ENCODE data around the gene CACNA1S.

CACNA1S gene

GRCh38 chr1:201023920-201024624 lies 88.2 kb downstream of the CACNA1S start:
- DNase-seq = peak; percentile 38

GRCh38 chr1:201023517-201023902 lies 88.7 kb downstream of the CACNA1S start, which contains the start of gene KIF21B:
KIF21B (minus strand) TSS chr1:201023714; CDS start chr1:201023383, 331 bp downstream.
- peak; percentile 72 for DNase-seq

GRCh38 chr1:201022820-201023516 lies 89.3 kb downstream of the CACNA1S start:
- no peak for DNase-seq

GRCh38 chr1:201022493-201022819 lies 89.8 kb downstream of the CACNA1S start:
- no peak for DNase-seq

- DNase-seq = no peak
Measured at GRCh38 chr1:201021630-201022492, 90.4 kb downstream of the CACNA1S start.

GRCh38 chr1:201020721-201021629 lies 91.3 kb downstream of the CACNA1S start:
- DNase-seq = no peak

- DNase-seq = no peak
Measured at GRCh38 chr1:201020040-201020591, 92.1 kb downstream of the CACNA1S start.

GRCh38 chr1:201019321-201019977 lies 92.8 kb downstream of the CACNA1S start:
- DNase-seq = no peak

GRCh38 chr1:201017828-201018163 lies 94.4 kb downstream of the CACNA1S start:
- no peak for DNase-seq

GRCh38 chr1:201016943-201017827 lies 95.0 kb downstream of the CACNA1S start:
- no peak for DNase-seq

- DNase-seq = peak; percentile 82
Measured at GRCh38 chr1:201016211-201016651, 96.0 kb downstream of the CACNA1S start.

- no peak for DNase-seq
Measured at GRCh38 chr1:201015551-201016091, 96.6 kb downstream of the CACNA1S start.

GRCh38 chr1:201014816-201015200 lies 97.4 kb downstream of the CACNA1S start:
- no peak for DNase-seq

- DNase-seq = no peak
Measured at GRCh38 chr1:201013991-201014815, 98.0 kb downstream of the CACNA1S start.

- DNase-seq = no peak
Measured at GRCh38 chr1:201013031-201013485, 99.2 kb downstream of the CACNA1S start.

GRCh38 chr1:201011616-201012015 lies 100.6 kb downstream of the CACNA1S start:
- DNase-seq = peak; percentile 82

- peak; percentile 8 for DNase-seq
Measured at GRCh38 chr1:201009962-201010645, 102.1 kb downstream of the CACNA1S start.

- no peak for DNase-seq
Measured at GRCh38 chr1:201008666-201009360, 103.4 kb downstream of the CACNA1S start.
